C4-2B (cell line): ENCODE measurements around the gene HIRIP3.

Experiments used
- ZFX ChIP-seq: fragments of 450-650 bp; IDR thresholded peaks from 2 replicates; pipeline ENCODE4 v1.6.1; 2017
- TF ChIP-seq, protein P1 (sequence below): fragments of 450-650 bp; conservative IDR thresholded peaks from 2 replicates; pipeline ENCODE4 v1.5.1; 2017; ENCODE audit warnings: mild to moderate bottlenecking

DNA sequence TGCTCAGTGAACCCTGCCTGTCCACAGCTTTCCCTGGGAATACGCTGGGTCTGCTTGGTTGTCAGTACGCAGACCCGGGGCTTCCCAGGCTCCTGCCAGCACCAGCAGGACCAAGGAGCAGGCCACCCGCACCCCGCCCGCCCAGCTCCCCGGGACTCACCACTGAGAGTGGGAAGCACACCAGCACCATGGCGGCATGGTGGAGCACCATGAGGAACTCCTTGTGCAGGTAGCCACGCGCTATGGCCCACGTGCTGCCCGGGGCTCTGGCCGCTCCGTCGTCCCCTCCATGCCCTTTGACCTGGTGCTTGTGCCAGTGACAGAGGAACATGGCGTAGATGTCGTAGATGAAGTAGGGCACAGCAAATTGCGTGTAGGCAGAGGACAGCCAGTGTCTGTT, 31.0 kb upstream of the HIRIP3 start:
- TF ChIP-seq, protein P1, sequence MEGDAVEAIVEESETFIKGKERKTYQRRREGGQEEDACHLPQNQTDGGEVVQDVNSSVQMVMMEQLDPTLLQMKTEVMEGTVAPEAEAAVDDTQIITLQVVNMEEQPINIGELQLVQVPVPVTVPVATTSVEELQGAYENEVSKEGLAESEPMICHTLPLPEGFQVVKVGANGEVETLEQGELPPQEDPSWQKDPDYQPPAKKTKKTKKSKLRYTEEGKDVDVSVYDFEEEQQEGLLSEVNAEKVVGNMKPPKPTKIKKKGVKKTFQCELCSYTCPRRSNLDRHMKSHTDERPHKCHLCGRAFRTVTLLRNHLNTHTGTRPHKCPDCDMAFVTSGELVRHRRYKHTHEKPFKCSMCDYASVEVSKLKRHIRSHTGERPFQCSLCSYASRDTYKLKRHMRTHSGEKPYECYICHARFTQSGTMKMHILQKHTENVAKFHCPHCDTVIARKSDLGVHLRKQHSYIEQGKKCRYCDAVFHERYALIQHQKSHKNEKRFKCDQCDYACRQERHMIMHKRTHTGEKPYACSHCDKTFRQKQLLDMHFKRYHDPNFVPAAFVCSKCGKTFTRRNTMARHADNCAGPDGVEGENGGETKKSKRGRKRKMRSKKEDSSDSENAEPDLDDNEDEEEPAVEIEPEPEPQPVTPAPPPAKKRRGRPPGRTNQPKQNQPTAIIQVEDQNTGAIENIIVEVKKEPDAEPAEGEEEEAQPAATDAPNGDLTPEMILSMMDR: no peak
- TF ChIP-seq ZFX: no peak
